Left cardiac atrium (tissue), 4 donors: ENCODE data around the gene TTC9B. TPM values are rescaled to one million over a fixed set of nuclear protein-coding genes. Genes with fewer than 3 reads are reported as not detected.

Source experiments
- ATAC-seq, 2 donors: fragments of 200-7000 bp; cut with Tn5 transposase; one replicate each; pipeline ENCODE4 v1.9.1; 2020; ENCODE audit warnings: mild to moderate bottlenecking in 2 of 2, moderate library complexity in 2 of 2
- DNase-seq: peaks from one replicate; pipeline ENCODE4 v3.0.0-alpha.2; 2020
- intact Hi-C, 2 donors: fragments of 100-400 bp; cut with DNase I; formaldehyde crosslinking; loops; one replicate each; pipeline versions ENCODE4 v1.14.1 to v1.15.1; 2022 to 2023
- total RNA-seq, 2 donors: library from RNA; stranded (reverse); fragmentation: NEBNext Ultra II Directional; extraction: Animal tissue kit (Norgen Biotek cat#: 25700); gene quantifications; one replicate each; pipeline ENCODE4 v1.2.1, GENCODE V29; 2021
- donor health status: DM: no; HTN: yes; CAD: no.
- donor health status: DM: no; HTN: yes; CAD: no; lungs with severe emphysema.
- donor health status: DM: yes; HTN: yes; CAD: no.
- donor health status: Dilated cardiomyopathy.

Gene TTC9B
- total RNA-seq, 2 donors from 2014 or later, result not detected

GRCh38 chr19:40251244-40251643 is 33.1 kb upstream of the TTC9B start:
- intact Hi-C loops, result no loop called here
- DNase-seq (no peak), ATAC-seq (no peak)

DNA sequence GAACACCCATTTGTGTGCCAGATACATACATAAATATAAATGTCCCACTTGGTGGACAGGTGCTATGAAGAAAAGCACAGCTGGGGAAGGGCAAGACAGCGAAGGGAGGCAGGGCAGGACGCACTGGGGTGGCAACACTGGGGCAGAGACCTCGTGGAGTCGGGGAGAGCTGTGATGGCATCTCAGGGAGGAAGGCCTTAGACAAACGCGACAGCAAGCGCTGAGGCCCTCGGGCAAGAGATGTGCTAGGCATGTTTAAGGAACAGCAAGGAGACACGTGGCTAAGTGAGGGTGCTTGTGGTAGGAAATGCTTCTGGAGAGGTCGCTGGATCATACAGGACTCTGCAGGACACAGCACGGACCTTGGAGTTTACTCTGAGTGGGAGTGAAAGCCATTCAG is 31.6 kb upstream of the TTC9B start:
- ATAC-seq (no peak), DNase-seq (no peak)
- intact Hi-C loops, result no loop called here

DNA sequence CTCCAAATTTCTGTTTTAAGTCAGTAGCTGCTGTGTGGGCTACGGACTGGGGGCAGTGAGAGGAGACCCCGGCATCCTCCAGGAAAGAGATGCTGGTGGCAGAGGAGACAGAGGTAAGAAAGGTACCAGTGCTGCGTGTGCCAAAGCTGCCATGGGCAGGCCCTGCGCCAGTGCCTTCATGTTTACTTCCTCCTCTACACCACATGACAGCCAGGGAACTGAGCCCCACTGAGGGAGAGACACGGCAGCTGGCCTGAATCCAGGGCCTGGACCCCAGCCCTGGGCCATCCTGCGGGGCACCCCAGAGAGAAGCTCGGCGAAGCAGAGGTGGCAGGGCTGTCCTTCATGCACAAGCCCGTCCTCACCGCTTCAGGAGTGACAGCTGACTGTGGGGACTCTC is 31.0 kb upstream of the TTC9B start:
- intact Hi-C loops, result no loop called here
- DNase-seq (no peak), ATAC-seq (no peak)

DNA sequence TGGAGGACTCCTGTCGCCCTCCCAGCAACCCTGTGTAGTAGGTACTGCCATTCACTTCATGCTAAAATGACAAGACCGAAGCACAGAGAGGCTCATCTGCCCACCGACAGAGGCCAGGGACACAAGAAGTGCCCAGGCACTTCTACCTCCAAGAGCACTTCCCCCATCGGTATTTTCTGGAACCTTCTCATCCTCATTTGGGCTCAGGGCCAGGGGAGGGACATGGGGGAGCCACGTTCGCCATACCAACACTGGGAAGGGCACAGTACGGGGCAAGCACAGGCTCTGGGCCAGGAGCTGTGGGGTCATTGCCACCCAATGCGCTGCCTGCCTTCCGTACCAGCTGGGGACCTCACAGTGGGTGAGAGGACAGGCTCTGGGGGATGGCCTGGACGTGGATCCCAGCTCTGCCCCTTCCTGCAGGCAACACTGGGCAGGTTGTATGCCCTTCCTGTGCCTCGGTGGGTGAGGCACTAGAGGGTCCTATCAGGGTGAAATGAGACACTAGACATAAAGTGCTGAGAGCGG is 29.6 kb upstream of the TTC9B start:
- intact Hi-C loops, result no loop called here
- DNase-seq (no peak), ATAC-seq (peak in 1 of 2 donors; percentile 53)

GRCh38 chr19:40247178-40247577 is 29.0 kb upstream of the TTC9B start:
- DNase-seq, result no peak
- ATAC-seq, result no peak
- intact Hi-C loops, result no loop called here

DNA sequence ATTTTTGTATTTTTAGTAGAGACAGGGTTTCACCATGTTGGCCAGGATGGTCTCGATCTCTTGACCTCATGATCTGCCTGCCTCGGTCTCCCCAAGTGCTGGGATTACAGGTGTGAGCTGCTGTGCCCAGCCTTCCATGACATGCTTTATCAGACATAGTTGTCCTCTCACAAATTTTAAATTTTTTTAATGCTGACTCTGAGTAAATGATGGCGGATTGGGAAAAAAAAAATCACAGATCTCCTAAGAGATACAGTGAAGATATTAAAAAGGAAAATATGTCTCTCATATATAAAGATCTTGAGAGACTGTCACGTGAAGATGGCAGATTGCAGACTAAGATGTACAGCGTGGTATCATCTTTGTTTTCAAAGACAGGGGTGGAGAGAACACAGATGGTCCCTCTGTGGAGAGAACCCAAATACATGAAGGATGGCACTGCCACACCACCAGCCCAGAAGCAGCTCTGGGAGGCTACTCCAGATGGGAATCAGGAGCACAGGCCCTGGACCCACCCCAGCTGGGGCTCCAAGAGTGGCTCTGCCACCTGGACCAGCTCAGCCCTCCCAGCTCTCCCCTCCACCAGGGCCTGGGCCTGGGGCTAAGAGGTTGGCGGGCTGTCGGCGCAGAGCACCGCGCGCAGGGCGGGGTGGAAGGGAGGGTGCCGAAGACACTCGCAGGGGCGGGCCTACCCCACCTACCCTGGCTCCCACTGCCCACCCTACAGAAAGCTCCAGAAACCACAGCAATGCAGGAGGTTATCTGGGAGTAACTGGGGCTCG is 28.3 kb upstream of the TTC9B start:
- no peak for ATAC-seq
- intact Hi-C loops, result no loop called here
- DNase-seq, result no peak

DNA sequence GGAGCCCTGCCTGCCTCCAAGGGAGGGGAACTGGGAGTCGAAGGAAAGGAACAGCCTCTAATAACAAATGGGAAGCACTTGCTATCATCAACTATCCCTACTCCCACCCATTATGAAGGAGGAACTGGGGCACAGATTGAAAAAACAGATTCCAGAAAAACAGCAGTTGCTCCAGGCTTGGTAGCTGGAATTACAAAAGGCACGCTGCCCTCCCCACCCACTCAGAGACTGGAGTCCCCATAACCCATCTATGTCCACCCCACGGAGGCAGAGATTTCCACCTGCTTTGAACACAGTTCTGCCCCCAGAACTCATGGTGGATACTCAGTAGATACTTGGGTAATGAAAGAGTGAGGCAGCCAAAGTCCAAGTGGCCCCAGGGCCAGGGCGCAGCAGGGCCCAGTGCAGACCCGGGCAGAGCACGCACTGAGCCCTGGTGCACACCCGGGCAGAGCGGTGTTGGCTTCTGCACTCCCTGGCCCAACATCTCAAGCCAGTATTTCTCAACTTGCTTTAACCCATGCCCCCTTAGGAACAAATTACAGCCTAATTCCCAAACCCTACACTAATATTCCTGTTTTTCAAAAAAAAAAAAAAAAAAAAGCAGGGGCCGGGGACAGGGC is 27.4 kb upstream of the TTC9B start:
- intact Hi-C loops, result no loop called here
- ATAC-seq, result peak in 1 of 2 donors; percentile 48
- no peak for DNase-seq

- ATAC-seq, result no peak
- DNase-seq, result no peak
- intact Hi-C loops, result no loop called here
Measured at GRCh38 chr19:40244579-40245317, 26.6 kb upstream of the TTC9B start.

GRCh38 chr19:40243181-40243580 is 25.0 kb upstream of the TTC9B start:
- ATAC-seq (no peak), DNase-seq (no peak)
- intact Hi-C loops, result no loop called here

DNA sequence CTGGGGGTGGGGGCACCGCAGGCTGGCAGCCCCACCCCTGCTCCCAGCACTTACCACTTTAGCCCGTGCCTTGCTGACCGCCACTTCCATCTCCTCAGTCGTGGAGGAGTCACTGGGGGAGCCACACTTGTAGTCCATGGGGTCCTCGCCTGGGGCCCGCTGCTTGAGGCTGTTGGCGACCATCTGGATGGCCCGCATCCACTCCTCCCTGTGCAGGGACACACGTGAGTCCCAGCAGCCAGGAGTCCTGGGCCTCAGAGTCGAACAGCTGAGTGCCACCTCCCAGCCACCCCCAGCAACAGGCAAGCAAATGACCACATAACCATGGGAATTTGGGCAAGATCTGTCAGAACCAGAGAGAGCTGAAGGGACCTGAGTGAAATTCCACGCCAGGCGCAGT is 24.3 kb upstream of the TTC9B start:
- intact Hi-C loops, result no loop called here
- ATAC-seq (peak in 1 of 2 donors; percentile 10), DNase-seq (no peak)

DNA sequence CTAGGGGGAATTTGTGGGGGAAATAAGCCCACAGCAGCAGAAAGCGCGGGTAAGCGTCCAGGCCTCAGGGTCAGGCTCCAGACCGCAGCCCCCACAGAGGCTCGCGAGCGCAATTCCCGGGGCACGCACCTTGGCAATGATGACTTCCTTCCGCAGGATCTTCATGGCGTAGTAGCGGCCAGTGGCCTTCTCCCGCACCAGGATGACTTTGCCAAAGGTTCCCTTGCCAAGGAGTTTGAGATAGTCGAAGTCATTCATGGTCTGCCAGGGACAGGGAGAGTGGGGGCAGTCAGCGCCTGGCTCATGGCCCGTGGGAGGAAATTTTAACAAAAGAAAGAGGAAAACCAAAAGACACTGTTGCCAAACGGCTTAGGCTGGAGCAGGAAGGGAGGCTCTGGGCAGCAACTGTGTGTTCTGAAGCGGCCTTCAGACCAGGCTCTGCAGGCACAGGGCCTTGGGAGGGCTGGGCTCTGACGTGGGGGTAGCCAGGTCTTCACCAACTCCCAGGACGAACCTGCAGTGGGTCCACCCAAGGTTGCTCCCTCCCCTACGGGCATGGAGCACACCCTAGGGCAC is 23.7 kb upstream of the TTC9B start:
- DNase-seq (peak; percentile 87), ATAC-seq (peak; percentile 81 to 87)
- intact Hi-C loops, result no loop called here

GRCh38 chr19:40241125-40241808 is 23.1 kb upstream of the TTC9B start:
- intact Hi-C loops, result no loop called here
- ATAC-seq, result peak in 1 of 2 donors; percentile 3
- DNase-seq, result no peak

GRCh38 chr19:40240332-40240731 is 22.1 kb upstream of the TTC9B start:
- ATAC-seq (no peak), DNase-seq (no peak)
- intact Hi-C loops, result no loop called here

DNA sequence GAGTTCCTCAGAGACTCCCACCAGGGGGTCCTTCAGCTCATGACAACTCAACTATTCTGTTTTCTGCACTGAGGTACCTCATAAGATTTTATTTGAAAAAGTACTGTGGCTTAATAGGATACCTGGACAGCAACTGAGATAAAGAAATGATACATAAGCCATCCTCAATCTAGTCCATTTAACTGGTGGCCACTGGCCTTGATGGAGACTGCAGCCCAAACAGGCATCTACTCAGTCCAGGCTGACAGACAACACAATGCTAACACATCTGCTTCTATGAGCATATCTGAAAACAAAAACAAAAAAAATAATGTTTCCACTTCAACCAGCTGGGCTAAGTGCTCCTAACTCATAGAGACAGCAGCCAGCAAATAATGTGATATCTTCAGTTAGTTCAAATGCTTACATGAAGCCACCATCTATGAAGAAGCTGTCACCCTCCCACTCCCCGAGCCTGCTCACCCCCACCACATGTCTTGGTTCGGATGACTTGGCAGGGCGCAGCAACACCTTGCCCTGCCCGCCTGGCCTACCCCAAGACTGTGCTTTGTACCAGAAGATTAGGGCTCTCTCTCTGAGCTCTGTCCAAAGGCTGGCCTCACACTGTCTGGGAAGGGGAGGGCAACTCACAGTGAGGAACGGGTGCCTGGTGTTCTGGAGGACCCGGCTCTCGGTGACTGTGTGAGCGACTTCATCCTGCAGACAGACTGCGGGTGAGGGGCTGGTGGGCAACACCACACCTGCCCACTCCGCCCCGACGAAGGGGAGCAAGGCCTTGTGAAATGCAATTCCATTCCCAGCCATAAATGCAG is 21.4 kb upstream of the TTC9B start:
- no peak for ATAC-seq
- DNase-seq, result no peak
- intact Hi-C loops, result no loop called here

DNA sequence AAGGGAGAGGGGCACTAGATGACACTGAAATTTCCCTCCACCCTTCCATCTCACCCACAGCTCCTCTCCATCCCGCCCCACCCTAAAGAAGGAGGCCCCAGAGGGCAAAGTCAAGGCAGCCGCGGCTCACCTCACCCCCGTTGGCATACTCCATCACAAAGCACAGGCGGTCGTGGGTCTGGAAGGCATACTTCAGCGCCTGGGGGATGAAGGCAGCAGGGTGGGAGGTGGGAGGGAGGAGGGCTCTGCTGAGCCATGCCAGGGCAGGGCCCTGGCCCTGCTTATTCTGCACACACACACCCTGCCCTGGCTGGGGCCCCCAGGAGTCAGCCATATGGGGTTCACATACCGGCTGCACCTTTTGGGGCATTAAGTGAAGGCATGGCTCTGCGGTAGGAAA is 20.6 kb upstream of the TTC9B start:
- DNase-seq, result no peak
- no peak for ATAC-seq
- intact Hi-C loops, result no loop called here

- DNase-seq (no peak), ATAC-seq (no peak)
- intact Hi-C loops, result no loop called here
Measured at GRCh38 chr19:40237791-40238190, 19.6 kb upstream of the TTC9B start.

DNA sequence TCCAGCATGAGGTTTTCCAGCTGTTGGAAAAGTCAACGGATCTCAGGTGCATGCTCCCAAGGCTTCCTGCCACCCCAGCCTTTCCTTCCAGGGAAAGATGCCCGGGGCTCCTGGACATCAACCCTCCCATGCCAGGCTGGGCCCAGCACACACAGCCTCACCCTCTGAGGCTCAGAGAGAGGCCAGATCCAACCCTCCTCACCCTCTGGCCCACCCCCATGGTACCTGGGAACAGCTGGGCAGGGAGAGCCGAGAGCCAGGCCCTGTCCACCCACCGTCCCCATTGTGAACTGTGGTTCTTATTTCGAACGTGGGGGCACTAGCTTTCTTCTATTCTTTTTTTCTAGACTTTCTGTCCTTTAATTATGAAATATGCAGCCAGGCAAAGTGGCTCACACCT is 18.2 kb upstream of the TTC9B start:
- intact Hi-C loops, result no loop called here
- no peak for ATAC-seq
- DNase-seq, result no peak

DNA sequence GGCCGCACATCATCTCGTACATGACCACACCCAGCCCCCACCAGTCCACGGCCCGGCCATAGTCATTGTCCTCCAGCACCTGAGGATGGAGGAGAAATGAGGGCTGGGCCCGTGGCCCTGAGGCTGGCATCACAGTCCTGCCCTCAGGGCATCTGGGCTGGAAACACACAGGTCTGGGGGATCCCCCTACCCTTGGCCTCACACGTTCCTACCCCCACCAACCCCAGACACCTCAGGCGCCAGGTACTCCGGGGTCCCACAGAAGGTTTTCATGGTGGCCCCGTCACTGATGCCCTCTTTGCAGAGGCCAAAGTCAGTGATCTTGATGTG is 17.8 kb upstream of the TTC9B start:
- ATAC-seq (no peak), DNase-seq (no peak)
- intact Hi-C loops, result no loop called here
